ENCODE measurements around the gene SEZ6. TPM values are rescaled to one million over a fixed set of nuclear protein-coding genes. Genes with fewer than 3 reads are reported as not detected.

The SEZ6 gene
- total and polyA plus RNA-seq, 10 of the 15 experiments (the other 5 are each of a cell fraction or from before 2014, with no cell fraction given): 0.05 to 0.87 (median 0.17) TPM; not detected in 4

- no peak for TF ChIP-seq BCL3 (IDR thresholded peaks at IDR 0.05; ENCODE audit: borderline replicate concordance, insufficient read depth, low read depth, low read length, poor library complexity, severe bottlenecking)
- no peak for TF ChIP-seq MAX (IDR thresholded peaks at IDR 0.05; ENCODE audit: low read depth, low read length)
- no peak for TF ChIP-seq KAT2A (conservative IDR thresholded peaks at IDR 0.05; ENCODE audit: control insufficient read depth, low read depth, low read length)
- no peak for TF ChIP-seq USF2 (IDR thresholded peaks at IDR 0.05; ENCODE audit: borderline replicate concordance, low read depth, low read length)
- no peak for TF ChIP-seq ESRRA (IDR thresholded peaks at IDR 0.05; ENCODE audit: low read length)
- TF ChIP-seq MEF2B (IDR thresholded peaks at IDR 0.05; ENCODE audit: partially characterized antibody, poor library complexity, severe bottlenecking): peak; percentile 89
- no peak for TF ChIP-seq E4F1 (IDR thresholded peaks at IDR 0.05; ENCODE audit: borderline replicate concordance, partially characterized antibody)
- TF ChIP-seq ZNF687 (IDR thresholded peaks at IDR 0.05): no peak
- no peak for TF ChIP-seq MTA3 (IDR thresholded peaks at IDR 0.05; ENCODE audit: borderline replicate concordance, low read length)
- TF ChIP-seq ZBTB4 (CRISPR knock-in tag; IDR thresholded peaks at IDR 0.05): no peak
- 0 out of 3 replicates have a peak, but pooled peaks of 1 of the 2 experiments have one; percentile 12 for TF ChIP-seq EGR1 (IDR thresholded peaks at IDR 0.05; ENCODE audit: borderline replicate concordance in 1 of 2, low read depth in 2 of 2, low read length in 2 of 2)
- peak; percentile 16; the same call in 1 of the 2 replicates for TF ChIP-seq CREB1 (IDR thresholded peaks at IDR 0.05; ENCODE audit: low read depth)
Measured at GRCh38 chr17:28949185-28950016, 56.4 kb downstream of the SEZ6 start (continued).

All from GM12878 (cell line).